Renal pelvis (tissue), 4 donors: Measurements from ENCODE around the gene BAHD1. TPM values are rescaled to one million over a fixed set of nuclear protein-coding genes. Genes with fewer than 3 reads are reported as not detected.

Source experiments
- DNase-seq: peaks from one replicate; pipeline ENCODE4 v3.0.0-alpha.2; 2013
- polyA plus RNA-seq, 3 donors: library from polyadenylated mRNA; unstranded; fragments of 120-200 nt; gene quantifications; one replicate each; pipeline ENCODE4 v1.2.1, GENCODE V29; 2013; ENCODE audit not compliant: insufficient read length in 3 of 3

Gene BAHD1
- polyA plus RNA-seq, 3 donors, result 24.7 to 28.5 (median 27.7) TPM

DNA sequence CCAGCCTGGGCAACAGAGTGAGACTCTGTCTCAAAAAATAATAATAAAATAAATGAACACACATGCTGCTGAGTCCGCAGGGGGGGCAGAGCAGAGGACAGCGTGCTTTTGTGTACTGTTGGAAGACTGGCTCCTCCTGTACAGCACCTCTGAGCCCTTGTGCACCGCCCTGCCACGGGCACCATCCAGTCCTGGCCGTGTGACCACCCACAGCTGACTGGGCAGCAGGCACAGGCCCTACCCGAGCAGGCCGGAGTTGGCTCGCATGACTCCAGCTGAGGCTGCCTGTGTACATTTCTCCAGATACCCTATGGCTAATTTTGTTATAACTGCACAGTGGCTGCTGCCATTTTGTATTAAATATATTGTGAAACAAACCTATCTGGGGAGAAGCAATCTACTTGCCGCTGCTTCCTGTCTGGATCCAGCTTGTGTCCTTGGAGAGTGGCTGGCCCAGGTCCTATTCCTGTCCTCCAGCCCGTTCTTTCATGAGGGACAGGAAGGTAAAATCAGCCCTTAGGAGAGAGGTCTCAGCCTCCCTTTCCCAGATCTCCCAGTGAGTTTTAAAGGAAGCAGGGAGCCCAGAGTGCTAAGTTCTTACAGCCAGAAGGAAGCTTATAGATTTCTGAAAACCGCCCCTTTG is 20.6 kb upstream of the BAHD1 start:
- DNase-seq, result no peak

DNA sequence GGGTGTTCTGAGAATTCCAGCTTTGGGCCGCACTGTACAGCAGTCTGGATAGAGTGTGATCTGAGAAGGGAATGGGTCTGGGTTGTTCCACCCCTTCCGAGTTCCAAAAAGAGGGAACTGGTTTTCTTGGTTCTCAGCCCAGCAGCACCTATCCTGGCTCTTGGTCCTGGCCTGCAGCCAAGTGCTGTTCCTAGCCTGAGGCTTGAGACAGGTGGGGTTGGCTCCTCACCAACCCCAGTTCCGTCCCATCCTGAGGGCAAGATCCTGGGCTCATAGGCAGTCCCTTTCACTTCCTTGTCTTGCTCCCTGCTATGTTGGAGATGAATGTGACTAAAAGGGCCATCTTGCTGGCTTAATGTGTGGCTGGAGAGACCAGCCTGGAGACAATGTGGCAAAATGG is 20.0 kb upstream of the BAHD1 start:
- DNase-seq, result no peak

DNA sequence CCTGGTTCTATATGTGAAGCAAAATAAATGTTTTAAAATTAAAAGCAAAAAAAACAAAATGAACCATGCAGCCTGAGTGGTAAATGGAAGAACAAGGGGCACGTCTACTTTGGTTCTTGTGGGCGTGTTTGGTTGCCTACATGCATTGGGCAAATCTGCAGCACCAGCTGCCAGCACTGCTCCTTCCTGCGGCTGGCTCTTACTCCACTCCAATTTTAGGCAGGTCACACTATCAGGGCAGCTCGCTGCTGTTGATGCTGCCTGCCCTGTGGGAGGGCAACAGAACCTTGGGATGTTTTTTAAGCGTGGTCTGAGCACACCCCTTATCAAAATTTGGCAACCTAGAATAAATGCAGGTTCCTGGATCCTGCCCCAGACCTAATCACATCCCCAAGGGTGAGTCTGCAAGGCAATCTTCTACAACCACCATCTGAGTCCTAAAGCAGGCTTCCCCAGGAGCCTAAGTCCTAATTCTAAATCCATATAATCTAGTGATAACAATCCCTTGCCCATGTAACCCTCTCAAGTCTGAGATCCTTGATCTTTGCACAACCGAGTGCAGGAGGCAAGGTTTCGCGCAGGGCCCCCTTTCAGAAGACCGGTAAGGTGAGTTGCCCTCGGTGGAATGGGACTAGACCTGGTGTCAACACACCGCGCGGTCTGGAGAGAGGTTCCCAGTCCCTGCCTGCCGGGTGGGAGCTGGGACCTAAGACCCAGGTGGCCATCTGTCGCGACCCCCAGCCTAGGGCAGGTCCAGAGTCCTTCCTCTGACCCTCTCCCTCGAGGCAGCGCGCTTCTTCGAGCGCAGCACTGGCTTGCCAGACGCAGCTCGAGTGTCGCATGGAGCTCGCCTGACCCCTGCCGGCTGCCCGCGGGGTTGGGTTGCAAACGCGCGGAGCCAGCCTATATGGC is 19.3 kb upstream of the BAHD1 start:
- DNase-seq, result peak; percentile 53

DNA sequence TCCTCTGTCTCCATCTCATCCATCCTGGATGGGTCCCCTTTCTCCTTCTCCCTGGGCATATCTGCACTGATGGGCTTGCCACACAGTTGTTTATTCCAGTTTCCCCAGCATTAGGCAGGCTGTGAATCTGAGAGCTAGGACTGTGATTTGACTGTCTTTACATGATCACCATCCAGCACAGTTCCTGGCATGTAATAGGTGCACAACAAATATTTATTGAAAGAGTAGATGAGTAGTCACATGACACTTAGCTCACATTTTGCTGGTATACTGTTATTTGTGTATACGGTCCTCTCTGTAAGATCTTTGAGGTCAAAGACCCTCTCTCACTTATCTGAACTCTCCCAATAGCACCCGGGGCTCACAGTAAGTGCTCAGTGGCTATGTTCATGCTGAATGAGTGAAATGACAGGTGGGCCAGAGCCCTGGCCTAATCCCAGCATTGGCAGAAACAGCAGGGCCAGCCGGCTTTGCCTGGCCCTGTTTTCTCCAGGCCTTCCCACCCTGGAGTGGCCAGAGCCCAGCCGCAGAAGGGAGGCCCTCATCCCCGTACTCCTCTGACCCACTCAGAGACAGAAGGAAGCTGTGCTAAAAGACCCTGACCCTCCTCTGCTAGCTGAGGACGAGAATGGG is 16.2 kb upstream of the BAHD1 start:
- no peak for DNase-seq

DNA sequence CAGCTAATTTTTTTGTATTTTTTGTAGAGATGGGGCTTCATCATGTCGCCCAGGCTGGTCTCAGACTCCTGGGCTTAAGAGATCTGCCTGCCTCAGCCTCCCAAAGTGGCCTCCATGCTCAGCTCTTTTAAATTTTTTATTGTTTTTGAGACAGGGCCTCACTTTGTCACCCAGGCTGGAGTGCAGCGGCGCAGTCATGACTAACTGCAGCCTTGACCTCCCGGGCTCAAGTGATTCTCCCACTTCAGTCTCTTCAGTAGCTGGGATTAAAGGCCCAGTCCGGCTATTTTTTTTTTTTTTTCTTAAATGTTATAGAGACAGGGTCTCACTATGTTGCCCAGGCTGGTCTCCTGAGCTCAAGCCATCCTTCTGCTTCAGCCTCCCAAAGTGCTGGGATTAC is 15.1 kb upstream of the BAHD1 start:
- DNase-seq, result no peak

DNA sequence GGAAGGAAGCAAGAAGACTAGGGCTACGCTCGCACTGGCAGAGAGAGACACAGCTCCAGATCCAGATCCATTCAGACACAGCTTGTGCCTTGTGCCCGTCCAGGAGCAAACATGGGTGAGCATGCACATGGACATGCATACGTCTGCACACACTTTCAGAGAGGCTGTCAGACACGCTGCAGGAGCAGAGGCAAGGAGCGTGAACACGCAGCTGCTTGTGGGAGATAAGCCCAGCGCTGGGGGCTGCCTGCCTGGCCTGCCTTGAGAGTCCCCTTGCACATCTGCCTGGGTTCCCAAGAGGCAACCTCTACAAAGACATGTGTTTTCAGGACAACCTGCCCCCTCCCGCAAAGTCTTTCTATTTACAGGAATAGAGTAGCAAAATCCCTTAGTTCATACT is 13.6 kb upstream of the BAHD1 start:
- DNase-seq, result no peak

DNA sequence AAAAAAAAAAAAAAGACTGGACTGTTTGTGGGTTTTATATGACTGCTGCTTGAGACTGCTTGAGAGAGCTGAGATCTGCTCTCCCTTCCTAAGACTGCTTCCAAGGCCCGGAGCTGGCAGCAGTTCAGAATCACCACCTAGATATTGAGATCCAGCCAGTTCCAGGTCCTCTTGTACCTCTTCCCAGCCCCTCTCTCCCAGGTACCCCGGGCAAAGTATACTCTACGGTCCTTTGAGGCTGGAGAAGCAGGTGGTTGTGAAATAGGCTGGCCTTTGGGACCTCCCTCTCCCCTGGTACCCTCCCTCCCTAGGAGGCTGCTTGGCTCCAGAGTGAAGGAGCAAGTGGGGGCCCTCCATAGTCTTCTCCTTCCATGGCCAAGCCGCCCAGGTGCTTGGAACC is 12.6 kb upstream of the BAHD1 start:
- no peak for DNase-seq

DNA sequence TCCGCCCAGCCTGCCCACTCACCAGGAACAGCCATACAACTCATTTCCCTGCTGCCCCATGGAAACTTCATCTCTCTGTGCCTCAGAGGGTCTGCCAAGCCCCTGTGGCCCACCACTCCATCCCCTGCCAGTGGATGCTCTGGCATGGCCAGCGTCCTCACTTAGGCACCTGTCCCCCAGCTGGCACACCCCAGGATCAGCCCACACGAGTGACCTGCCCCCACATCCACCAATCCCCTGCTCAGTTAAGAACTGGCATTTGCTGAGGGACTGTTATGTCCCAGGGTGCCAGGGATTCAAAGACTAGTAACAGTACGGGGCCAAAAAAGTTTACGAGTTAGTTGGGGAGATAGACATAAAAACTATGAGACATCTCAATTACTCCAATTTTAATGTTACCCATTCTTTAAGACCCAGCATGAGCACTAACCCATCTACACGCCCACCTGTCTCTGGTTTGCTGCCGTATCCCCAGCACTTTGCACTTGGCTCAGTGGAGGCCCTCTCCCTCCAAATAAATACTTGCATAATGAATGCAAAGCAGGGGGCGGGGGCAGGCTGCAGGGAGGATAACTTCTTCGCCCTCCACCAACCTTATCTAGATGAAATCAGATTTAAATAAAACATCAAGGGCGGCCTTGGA is 11.6 kb upstream of the BAHD1 start:
- DNase-seq, result no peak

DNA sequence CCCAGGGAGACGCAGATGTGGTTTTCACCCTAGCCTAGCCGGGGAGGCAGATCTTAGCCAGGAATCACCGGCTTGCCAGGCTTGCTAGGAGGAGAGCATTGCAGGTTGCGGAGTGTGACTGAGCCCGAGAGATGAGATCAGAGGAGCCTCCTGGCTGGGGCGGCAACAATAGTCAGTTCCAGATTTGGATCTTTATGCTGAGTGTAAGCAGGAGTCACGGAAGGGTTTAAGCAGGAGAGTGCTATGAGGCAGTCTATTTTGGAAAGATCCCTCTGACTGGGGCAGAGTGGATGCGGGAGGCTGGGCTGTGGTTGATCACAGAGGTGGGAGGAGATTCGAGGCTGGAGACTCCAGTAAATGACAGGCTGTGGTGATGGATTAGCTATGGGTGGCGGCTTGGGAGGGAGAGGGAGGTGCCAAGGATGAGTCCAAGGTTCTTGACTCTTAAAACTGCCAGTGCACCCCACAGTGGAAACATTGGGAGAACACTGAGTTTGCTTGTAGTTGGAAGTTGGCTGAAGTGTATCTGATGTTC is 10.4 kb upstream of the BAHD1 start:
- no peak for DNase-seq

DNA sequence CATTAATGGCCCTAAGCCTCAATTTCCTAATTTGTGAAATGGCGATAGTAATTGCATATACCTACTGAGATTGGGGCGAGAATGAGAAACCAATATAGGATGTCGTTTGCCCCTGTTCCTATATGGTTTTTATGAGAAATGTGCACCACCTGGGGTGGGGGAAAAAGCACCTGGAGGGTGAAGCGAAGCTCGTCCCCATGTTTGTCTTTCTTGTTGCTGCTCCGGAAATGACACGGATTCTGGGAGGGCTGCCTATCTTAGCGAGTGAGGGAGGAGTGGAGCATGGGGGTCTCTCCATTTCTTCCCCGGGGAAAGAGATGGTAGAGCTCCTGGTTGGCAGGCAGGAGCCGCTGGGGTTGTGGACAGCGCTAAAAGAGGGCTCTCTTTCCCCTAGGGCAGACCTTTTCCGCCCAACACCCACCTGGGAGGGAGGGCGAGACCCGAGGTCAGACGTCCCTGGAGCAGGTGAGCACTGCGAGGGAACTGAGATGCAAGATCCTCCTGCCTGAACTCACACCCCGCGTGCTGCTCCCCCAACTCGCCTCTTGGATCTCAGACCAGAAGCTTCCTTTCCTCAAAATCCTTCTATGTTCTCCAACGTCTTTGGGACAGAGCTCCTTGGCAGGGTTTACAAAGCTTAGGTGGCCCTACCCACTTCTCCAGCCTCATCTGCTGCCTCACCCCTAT is 5.6 kb upstream of the BAHD1 start:
- DNase-seq, result no peak

DNA sequence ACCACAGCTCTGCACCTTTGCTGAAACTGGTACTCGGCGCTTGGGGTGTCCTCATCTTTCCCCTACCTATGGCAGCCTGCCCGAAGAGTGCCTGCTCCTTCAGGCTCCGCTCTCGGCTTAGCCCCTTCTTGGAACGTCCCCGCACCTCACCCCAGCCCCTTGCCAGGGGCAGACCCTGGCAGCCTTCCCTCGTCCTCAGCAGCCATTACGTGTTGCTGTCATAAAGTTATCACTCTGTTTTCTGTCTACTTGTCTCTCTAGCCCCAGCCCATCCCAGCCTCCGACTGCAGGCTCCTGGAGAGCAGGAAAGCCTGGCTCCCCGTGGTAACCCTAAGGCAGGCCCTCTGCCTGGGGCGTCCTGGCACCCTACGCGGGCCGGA is 5.1 kb upstream of the BAHD1 start:
- no peak for DNase-seq

DNA sequence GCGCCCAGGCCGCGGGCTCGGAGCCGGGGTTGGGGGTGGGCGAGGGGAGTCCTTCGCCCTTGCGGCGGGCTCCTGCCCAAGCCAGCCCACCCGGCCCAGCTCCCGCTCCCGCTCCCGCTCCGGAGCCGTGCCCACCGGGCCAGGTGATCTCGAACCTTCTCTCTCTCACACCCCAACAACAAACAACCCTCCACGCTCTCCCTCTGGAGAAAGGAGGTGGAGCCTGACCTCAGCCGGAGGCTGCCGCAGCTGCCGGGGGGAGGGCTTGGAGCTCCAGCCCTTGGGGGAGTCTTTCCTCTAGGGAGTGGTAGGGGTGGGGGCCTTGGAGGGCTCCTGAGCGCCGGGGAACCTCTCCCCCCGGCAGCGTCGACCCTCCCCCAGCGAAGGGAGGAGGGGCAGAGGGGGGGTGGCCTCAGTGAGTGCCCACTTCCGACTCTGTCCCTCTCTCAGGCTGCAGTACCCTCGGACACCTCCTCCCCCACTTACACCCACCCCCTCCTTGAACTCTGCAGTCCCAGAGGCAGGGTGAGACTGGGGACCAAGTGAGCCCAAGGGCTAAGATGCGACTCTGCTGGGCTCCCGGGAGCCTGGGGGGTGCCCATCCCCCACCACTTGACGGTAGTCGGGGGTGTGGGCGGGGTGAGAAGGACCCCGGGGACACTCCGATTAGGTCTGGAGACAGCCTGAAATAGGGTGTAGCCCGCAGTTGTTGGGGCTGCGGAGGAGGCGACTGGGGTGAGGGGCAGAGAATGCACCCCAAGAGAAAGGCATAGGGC is 4.4 kb upstream of the BAHD1 start:
- DNase-seq, result no peak

DNA sequence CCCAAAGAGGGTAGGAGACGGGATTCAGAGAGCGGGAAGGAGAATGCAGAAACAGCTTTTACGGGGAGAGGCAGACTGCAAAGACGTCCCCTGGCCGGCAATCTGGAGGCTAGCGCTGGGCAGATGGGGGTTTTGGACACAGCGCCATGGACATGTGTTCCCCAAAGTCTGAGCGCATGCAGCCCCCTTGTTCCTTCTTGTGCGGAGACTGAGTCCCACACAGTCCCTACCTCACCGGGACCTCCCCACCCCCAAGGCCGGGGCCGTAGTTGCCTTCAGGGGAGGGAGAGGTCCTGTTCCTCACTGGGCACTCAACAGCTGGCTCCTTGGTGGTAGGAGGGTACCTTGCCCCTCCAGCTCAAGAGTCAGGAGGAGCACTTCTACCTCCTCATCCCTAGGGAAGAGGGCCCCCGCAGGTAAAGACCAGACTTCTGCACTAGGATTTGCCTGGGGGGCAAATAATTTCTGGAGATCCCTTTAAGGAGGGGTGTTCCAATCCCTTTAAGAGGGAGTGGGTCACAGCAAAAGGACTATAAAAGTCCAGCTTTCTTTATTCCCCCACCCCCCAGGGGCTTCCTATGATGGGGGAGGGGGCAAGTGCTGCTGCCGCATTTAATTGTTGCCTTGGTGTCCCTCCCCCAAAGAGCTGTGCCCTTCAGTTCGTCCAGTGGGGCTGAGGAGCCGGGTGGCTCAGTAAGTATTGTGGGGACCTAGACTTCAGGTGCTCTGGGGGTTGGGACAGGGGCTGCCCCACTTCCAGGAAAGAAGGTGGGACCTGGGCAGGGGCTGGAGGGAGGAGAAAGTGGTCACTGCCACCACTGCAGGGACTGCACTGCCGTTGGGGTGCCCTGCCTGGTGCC is 3.6 kb upstream of the BAHD1 start:
- DNase-seq, result no peak

DNA sequence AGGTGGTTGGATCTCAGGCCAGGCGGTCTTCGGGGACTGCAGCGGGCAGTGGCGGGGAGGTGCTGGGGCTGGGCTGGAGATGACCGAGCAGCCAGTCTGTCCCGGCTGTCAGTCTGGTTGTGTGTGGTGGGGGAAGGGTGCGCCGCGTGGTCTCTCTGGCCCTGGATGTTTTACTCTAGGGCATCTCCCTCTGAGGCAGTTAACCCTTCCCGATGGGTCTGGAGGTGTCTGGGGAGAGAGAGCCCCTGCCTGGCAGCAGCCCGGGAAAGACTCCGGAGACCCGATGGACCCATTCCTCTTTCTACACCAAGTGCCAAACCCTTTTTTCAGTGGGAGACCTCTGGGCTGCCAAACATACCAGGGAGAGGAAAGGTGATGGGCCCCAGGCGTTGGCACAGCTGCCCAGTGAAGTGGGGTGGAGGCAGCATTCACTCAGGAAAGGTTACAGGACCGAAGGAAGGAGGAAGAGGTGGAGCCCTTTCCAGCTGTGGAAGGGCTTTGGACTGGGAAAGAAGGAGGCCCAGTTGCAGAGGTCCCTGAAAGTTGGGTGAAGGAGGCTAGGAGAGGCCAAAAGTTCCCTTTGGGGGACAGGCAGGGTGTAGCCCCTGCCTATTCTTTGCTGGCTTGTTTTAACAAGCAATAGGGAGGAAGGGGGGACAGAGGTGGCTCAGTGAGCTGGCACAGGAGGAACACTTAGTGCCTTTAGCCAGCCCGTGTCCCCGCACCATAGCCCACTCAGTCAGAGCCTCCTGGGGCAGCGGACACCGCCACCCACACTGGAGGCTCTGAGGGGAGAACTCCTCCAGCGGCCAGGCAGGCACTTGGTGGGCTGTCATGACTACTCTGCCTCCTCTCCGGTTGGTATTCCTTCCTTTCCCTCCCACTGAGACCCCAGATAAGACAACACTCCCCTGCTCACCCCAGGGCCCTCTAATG is 2.7 kb upstream of the BAHD1 start:
- no peak for DNase-seq

DNA sequence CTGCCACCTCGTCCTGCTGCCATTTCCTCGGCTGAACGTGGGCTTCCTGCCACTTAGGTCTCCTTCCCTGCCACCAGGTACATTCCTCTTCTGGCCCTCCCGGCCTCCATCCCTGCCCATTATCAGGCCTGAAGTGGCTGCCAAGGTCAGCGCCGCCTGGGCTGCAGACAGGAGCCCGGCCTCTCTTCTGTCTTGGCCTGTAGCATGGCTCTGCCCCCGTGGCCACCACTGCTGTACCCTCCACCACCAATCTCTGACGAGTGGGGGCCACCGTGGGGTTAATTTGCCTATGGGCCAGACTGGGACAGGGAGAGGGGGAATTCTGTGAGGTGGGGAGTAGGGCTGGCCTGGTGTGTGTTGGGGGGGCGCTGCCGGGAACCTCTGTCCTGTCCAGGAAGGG is 2.0 kb upstream of the BAHD1 start:
- DNase-seq, result no peak

DNA sequence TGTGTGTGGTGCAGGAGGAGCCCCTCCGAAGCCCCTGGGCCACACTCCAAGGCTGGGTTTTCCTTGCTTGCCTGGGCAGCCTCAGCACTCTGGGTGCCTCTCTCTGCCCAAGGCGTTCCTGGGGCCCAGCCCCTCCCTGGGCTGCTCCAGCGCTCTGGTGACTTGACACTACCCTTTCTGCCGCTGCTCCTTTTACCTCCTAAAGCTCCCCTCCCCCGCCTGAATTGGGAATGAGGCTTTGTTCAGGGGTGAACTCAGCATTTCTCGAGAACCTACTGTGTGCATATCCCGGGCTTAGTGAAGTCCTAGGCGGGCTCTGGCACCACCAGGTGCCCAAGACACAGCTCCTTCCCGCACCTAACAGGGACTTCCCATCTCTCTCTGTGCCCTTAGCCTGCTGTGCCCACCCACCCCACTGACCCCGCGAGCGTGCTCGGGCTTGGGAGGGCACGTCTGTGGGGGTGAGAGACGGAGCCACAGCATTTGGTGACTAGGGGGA is 1.2 kb upstream of the BAHD1 start:
- DNase-seq, result no peak

DNA sequence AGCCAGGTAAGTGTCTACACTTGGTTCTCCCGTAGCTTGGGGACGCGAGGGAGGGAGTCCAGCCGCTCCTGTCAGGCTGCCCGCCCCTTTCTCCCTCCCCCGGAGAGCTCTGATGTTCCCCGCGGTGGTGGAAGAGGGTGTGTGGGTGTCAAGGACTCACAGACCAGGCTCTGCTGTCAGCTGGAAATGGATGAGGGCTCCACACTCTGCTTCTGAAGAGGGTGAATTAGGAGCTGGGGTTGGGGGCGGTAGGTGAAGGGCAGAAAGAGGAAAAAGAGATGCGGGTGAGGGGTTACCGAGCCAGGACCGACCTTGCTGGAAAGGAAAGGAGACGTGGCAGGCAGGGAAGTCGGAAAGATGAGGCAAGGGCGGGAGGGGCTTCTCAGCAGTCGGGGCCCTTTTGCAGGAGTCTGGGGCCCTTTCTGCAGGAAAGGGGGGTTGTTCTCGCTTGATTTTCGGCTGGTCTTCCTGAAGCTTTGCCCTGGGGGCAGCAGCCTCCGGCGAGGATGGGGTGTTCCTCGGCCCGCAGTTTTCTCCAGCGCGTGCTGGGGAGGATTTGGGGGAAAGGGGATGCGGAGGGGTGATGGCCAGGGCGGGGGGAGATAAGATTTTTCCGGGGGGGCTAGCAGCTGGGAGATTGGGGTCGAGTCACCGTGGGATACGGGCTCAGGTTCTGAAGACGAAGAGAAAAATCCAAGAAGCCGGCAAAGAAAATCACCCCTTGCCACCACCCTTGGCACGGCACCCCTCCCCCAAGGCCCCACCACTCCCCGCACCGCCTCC is 602 bp upstream of the BAHD1 start:
- DNase-seq, result peak; percentile 43
